PC-9 (cell line): Measurements from ENCODE around the gene FAM120A. TPM values are rescaled to one million over a fixed set of nuclear protein-coding genes. Genes with fewer than 3 reads are reported as not detected.
"Not testable (repeated sequence)": the region's sequence is repeated elsewhere in the genome, so short reads cannot be mapped to it uniquely, and the experiment has no call there.

Experiments
- BruUV-seq: library from RNA; stranded (reverse); fragments of 400-500 nt; replicated peaks from 2 replicates; lab custom pipeline; 2021; lab: Mats Ljungman, UMichigan
- CTCF ChIA-PET: fragments of 300-600 bp; sonication (Branson Sonifier 250); formaldehyde crosslinking; loops from one replicate; lab custom pipeline; 2022; ENCODE audit warnings: antibody characterized with exemption; lab: Charles Lee
- POLR2A ChIA-PET: fragments of 300-600 bp; sonication (Branson Sonifier 250); formaldehyde crosslinking; loops from one replicate; lab custom pipeline; 2022; ENCODE audit warnings: antibody characterized with exemption; ENCODE audit not compliant: unreplicated experiment; lab: Charles Lee
- DNase-seq, 2 experiments: peaks; one replicate each; pipeline versions ENCODE4 v3.0.0 to v3.0.0-alpha.2; 2015 to 2022; ENCODE audit warnings: mixed read lengths in 1 of 2
- H2AFZ ChIP-seq: fragments of 200-600 bp; sonication (generic); 2 replicates; pipeline ENCODE4 v1.8.1; 2017; ENCODE audit warnings: antibody characterized with exemption
- H3F3A ChIP-seq: fragments of 200-600 bp; sonication (generic); 2 replicates; pipeline ENCODE4 v1.8.1; 2017; ENCODE audit warnings: antibody characterized with exemption, mild to moderate bottlenecking, low read depth; ENCODE audit not compliant: insufficient read depth
- H3K27ac ChIP-seq: fragments of 200-600 bp; sonication (generic); 2 replicates; pipeline ENCODE4 v1.6.1; 2016; ENCODE audit warnings: mixed run types
- H3K27me3 ChIP-seq: fragments of 200-600 bp; sonication (generic); 2 replicates; pipeline ENCODE4 v1.6.1; 2016; ENCODE audit warnings: low read depth, mixed run types; ENCODE audit not compliant: insufficient read depth
- H3K36me3 ChIP-seq: fragments of 200-600 bp; sonication (generic); 2 replicates; pipeline ENCODE4 v1.6.1; 2016; ENCODE audit warnings: low read depth, mixed run types
- H3K4me1 ChIP-seq: fragments of 200-600 bp; sonication (generic); replicated peaks from 2 replicates; pipeline ENCODE4 v1.6.1; 2016; ENCODE audit warnings: mixed run types; ENCODE audit not compliant: insufficient read depth
- H3K4me2 ChIP-seq: fragments of 200-600 bp; sonication (generic); 2 replicates; pipeline ENCODE4 v1.6.1; 2017; ENCODE audit warnings: mixed run types
- H3K4me3 ChIP-seq: fragments of 200-600 bp; sonication (generic); 2 replicates; pipeline ENCODE4 v1.6.1; 2016; ENCODE audit warnings: mixed run types
- H3K79me2 ChIP-seq: fragments of 200-600 bp; sonication (generic); 2 replicates; pipeline ENCODE4 v1.6.1; 2017; ENCODE audit warnings: low read depth, mixed run types
- H3K9me2 ChIP-seq: fragments of 200-600 bp; sonication (generic); 2 replicates; pipeline ENCODE4 v1.8.1; 2017; ENCODE audit warnings: mild to moderate bottlenecking; ENCODE audit not compliant: insufficient read depth
- H3K9me3 ChIP-seq: fragments of 200-600 bp; sonication (generic); 2 replicates; pipeline ENCODE4 v1.8.1; 2016; ENCODE audit warnings: low read depth; ENCODE audit not compliant: insufficient read depth
- H4K20me1 ChIP-seq: fragments of 200-600 bp; sonication (generic); 2 replicates; pipeline ENCODE4 v1.8.1; 2017; ENCODE audit not compliant: insufficient read depth
- EZH2 ChIP-seq: fragments of 200-600 bp; sonication (generic); IDR thresholded peaks from 2 replicates; pipeline ENCODE4 v1.8.0; 2017; ENCODE audit warnings: antibody characterized with exemption, low read depth
- intact Hi-C: fragments of 100-400 bp; cut with micrococcal nuclease; formaldehyde crosslinking; loops from one replicate; pipeline ENCODE4 v1.10.0; 2022; ENCODE audit not compliant: unreplicated experiment
- total RNA-seq: library from RNA; stranded (reverse); gene quantifications from 2 replicates; pipeline ENCODE4 v1.2.3, GENCODE V29; 2021
- TF ChIP-seq, protein P1 (sequence below): fragments of 200-600 bp; sonication (generic); conservative IDR thresholded peaks from 2 replicates; pipeline ENCODE4 v1.6.1; 2017; ENCODE audit warnings: mixed run types, antibody characterized with exemption, mild to moderate bottlenecking, moderate library complexity

FAM120A gene
- total RNA-seq, 1 experiment from 2014 or later, result 171 TPM

GRCh38 chr9:93510041-93510440 is 58.6 kb downstream of the FAM120A start:
- TF ChIP-seq, protein P1, sequence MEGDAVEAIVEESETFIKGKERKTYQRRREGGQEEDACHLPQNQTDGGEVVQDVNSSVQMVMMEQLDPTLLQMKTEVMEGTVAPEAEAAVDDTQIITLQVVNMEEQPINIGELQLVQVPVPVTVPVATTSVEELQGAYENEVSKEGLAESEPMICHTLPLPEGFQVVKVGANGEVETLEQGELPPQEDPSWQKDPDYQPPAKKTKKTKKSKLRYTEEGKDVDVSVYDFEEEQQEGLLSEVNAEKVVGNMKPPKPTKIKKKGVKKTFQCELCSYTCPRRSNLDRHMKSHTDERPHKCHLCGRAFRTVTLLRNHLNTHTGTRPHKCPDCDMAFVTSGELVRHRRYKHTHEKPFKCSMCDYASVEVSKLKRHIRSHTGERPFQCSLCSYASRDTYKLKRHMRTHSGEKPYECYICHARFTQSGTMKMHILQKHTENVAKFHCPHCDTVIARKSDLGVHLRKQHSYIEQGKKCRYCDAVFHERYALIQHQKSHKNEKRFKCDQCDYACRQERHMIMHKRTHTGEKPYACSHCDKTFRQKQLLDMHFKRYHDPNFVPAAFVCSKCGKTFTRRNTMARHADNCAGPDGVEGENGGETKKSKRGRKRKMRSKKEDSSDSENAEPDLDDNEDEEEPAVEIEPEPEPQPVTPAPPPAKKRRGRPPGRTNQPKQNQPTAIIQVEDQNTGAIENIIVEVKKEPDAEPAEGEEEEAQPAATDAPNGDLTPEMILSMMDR, result no peak
- no peak for TF ChIP-seq EZH2
- H3K9me2 ChIP-seq, result no peaks in the 10 kb centered on the region
- no peaks in the 10 kb centered on the region for H3K27me3 ChIP-seq
- peaks cover 16% of the 10 kb centered on the region for H4K20me1 ChIP-seq
- ChIA-PET POLR2A (no interaction called here), CTCF (no interaction called here)
- H3K9me3 ChIP-seq, result no peaks in the 10 kb centered on the region
- no peak overlapping the region for H3K4me3 ChIP-seq
- H3K4me1 ChIP-seq, result peaks cover 8% of the 10 kb centered on the region; the same call in 1 of the 2 replicates
- H3K36me3 ChIP-seq, result no peaks in the 10 kb centered on the region
- no TSS peak for BruUV-seq
- no peak overlapping the region for H3K27ac ChIP-seq
- H3F3A ChIP-seq, result no peaks in the 10 kb centered on the region
- intact Hi-C loops, result no loop called here
- no peak overlapping the region for H3K4me2 ChIP-seq
- peaks cover 63% of the 10 kb centered on the region for H3K79me2 ChIP-seq
- DNase-seq, result no peak
- no peak overlapping the region for H2AFZ ChIP-seq

GRCh38 chr9:93511228-93511627 is 59.7 kb downstream of the FAM120A start:
- intact Hi-C loops, H3K4me2 ChIP-seq, CTCF ChIA-PET, H3K4me1 ChIP-seq, H3K36me3 ChIP-seq, H3K4me3 ChIP-seq, H3K27ac ChIP-seq, BruUV-seq, H3F3A ChIP-seq, H3K9me2 ChIP-seq, H3K9me3 ChIP-seq, H2AFZ ChIP-seq, DNase-seq, POLR2A ChIA-PET, H3K27me3 ChIP-seq: not testable (repeated sequence)
- H3K79me2 ChIP-seq, result peaks cover 51% of the 10 kb centered on the region
- H4K20me1 ChIP-seq, result peaks cover 14% of the 10 kb centered on the region

DNA sequence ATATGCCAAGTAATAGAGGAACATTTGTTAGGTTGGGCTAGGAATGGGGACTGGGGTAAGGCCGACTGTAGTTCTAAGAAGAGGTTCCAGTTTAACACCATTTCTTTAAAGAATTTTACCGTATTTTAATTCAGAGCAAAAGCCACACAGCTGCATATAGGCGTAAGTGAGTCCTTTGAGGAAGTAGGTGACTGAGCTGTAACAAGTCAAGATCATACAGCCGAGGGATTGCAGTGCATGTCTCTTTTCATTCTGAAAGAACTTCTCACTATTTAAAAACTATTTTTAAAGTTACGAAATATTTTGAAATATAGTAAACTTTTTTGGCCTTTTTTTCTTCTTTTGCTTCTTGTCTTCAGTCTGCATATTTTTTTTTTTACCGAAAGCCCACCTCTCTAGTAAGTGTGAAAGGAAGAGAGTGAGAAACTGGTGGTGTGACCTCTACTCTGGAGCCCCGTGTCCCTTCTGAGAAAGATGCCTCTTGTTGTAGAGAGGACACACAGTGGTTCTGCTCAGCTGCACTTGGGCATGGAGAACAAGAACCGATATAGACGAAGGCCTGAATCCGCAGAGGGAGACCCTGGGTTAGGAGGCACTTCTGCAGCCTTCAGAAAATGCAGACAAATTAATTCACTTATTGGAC is 60.8 kb downstream of the FAM120A start:
- H3K4me3 ChIP-seq, H3F3A ChIP-seq, intact Hi-C loops, H3K4me1 ChIP-seq, H2AFZ ChIP-seq, H3K4me2 ChIP-seq, H3K27me3 ChIP-seq, H3K36me3 ChIP-seq, CTCF ChIA-PET, POLR2A ChIA-PET, H3K9me2 ChIP-seq, DNase-seq, H4K20me1 ChIP-seq, BruUV-seq, H3K9me3 ChIP-seq, H3K27ac ChIP-seq: not testable (repeated sequence)
- peaks cover 42% of the 10 kb centered on the region for H3K79me2 ChIP-seq

DNA sequence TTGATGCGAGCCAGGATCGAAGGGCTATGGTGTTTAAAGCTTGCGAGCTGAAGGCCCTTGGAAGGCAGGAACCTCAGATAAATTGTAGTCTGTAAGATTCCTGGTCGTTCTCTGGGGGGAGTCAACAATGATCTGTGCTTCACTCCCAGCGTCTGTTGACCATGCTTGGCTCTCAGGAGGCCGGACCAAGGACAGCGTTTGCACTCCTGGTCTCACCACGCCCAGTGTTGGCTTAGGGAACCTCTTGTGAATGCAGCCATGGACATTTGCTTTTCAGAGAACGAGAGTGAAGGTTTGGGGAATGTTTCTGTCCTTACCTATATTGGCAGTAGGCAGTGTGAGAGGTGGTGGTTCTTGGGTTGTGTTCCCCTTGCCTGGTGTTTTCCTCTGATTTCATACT is 62.1 kb downstream of the FAM120A start:
- Histone ChIP-seq H4K20me1 (peaks cover 3% of the 10 kb centered on the region), H3K79me2 (peaks cover 28% of the 10 kb centered on the region)
- no TSS peak for BruUV-seq

More for the DNA sequence above, 62.1 kb downstream of the FAM120A start:
- no peaks in the 10 kb centered on the region for H3K36me3 ChIP-seq
- no peak overlapping the region for H3K4me3 ChIP-seq
- ChIA-PET POLR2A (no interaction called here), CTCF (no interaction called here)
- H3F3A ChIP-seq, result no peaks in the 10 kb centered on the region
- DNase-seq, result no peak
- intact Hi-C loops, result no loop called here
- no peaks in the 10 kb centered on the region for H3K27me3 ChIP-seq
- TF ChIP-seq, protein P1, result no peak
- TF ChIP-seq EZH2, result no peak
- no peak overlapping the region for H3K4me2 ChIP-seq
- no peak overlapping the region for H2AFZ ChIP-seq
- no peaks in the 10 kb centered on the region for H3K9me2 ChIP-seq
- H3K27ac ChIP-seq, result no peak overlapping the region
- no peaks in the 10 kb centered on the region for H3K9me3 ChIP-seq
- no peaks in the 10 kb centered on the region for H3K4me1 ChIP-seq
